GM08714 (cell line): ENCODE measurements around the gene ABCD3.
"Not testable (repeated sequence)": the region's sequence is repeated elsewhere in the genome, so short reads cannot be mapped to it uniquely, and the experiment has no call there.

Experiments used
- H3K4me3 ChIP-seq: fragments of 200-500 bp; sonication (Bioruptor generic); 2 replicates; pipeline ENCODE4 v1.5.1; 2014; ENCODE audit warnings: mild to moderate bottlenecking, low read length, inconsistent platforms
- ZNF274 ChIP-seq: IDR thresholded peaks from 2 replicates; pipeline ENCODE4 v1.6.1; 2012; ENCODE audit warnings: mild to moderate bottlenecking, low read depth, low read length

Gene ABCD3

GRCh38 chr1:94553931-94554330, 135.7 kb downstream of the ABCD3 start:
- no peak for TF ChIP-seq ZNF274

GRCh38 chr1:94554580-94554979, 136.4 kb downstream of the ABCD3 start:
- no peak overlapping the region for H3K4me3 ChIP-seq
- no peak for TF ChIP-seq ZNF274

More at GRCh38 chr1:94553931-94554330, 135.7 kb downstream of the ABCD3 start:
- no peak overlapping the region for H3K4me3 ChIP-seq

GRCh38 chr1:94555091-94555490, 136.9 kb downstream of the ABCD3 start:
- TF ChIP-seq ZNF274 = no peak
- no peak overlapping the region for H3K4me3 ChIP-seq

GRCh38 chr1:94559921-94560320, 141.7 kb downstream of the ABCD3 start:
- no peak overlapping the region for H3K4me3 ChIP-seq
- TF ChIP-seq ZNF274 = no peak

- H3K4me3 ChIP-seq = no peak overlapping the region
- no peak for TF ChIP-seq ZNF274
Measured at GRCh38 chr1:94560333-94560732, 142.1 kb downstream of the ABCD3 start.

- TF ChIP-seq ZNF274 = no peak
- H3K4me3 ChIP-seq = no peak overlapping the region
Measured at GRCh38 chr1:94562519-94563260, 144.5 kb downstream of the ABCD3 start.

- no peak overlapping the region for H3K4me3 ChIP-seq
Measured at GRCh38 chr1:94565901-94566300, 147.7 kb downstream of the ABCD3 start.

GRCh38 chr1:94566436-94566835, 148.2 kb downstream of the ABCD3 start:
- H3K4me3 ChIP-seq = not testable (repeated sequence)

More at GRCh38 chr1:94565901-94566300, 147.7 kb downstream of the ABCD3 start:
- TF ChIP-seq ZNF274 = no peak

- not testable (repeated sequence) for H3K4me3 ChIP-seq
Measured at GRCh38 chr1:94567975-94568607, 149.9 kb downstream of the ABCD3 start.
